HG03457 (cell line): ENCODE results near the gene AMBRA1.

ENCODE experiments used
- ATAC-seq: cut with Tn5 transposase; IDR thresholded peaks from one replicate; pipeline ENCODE4 v1.9.1; 2021; ENCODE audit warnings: moderate number of reproducible peaks; ENCODE audit not compliant: unreplicated experiment

AMBRA1 gene

DNA sequence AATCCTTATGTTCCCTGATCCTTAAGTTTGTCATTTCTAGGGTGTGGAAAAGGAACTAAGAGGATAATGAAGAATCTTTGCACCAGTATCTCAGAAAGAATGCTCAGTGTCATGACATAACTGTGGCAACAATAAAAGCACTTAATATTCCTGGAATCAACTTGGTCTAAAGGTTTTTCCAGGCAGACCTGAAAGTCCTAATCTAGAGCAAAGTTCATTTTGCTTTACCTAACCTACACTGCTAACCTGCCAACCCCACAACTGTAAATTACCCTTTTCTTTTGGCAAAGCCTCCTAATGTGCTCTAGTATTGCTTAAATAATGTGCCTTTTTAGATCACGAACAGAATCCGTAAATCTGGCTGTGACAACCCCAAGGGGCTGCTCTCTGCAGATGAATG lies 82.5 kb downstream of the AMBRA1 start:
- ATAC-seq = no peak

DNA sequence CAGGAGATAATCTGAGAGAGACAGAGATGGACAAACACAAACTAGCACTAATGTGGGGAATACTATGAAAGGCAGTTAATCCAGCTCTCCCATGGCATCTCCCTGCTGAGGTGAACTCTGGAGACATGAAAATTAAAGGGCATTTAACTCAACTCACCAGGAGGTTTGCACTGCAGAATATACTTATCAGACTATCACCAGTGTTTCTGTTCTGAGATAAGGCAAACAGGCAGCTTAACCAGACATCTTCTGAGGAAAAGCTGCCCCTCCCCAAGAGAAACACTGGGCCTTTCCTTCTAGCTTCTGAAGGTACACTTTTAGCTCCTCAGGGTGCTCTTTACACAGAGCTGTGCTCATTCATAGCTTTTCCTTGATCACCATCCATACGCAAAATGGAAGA lies 85.5 kb downstream of the AMBRA1 start:
- no peak for ATAC-seq

GRCh38 chr11:46506483-46506791 lies 87.4 kb downstream of the AMBRA1 start:
- ATAC-seq = no peak

DNA sequence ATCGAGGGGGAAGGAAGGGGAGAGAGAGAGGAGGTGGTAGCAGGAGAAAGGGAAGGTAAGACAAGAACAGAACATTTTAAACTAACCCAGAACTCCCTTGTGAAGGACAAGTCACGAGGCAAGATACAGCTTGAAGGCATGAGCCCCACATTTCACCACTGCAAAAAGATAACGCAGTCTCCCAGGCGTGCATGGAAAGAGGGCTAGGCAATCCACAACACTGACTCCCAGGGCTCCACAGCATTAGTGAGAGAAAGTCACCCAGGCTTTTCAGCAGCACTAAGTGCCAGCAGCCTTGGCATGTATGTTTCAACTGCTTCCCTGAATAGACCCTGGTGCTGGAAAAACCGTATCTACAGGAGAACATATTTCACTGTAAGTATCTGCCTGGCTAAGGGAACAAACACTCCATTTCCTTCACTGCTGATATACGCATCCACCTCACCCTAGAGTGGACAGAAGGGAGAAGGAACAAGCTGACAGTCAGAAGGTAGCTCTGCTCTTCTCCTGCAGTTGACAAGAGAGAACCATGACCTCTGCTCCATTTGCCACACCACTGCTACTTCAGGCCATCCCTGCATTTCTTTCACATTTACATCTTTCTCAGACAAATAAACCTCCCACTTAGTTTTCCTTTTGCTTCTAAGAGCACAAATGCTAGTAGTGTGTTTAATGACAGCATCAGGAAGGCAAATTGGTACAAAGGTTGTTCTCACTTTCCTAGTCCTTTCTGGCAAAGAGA lies 87.9 kb downstream of the AMBRA1 start:
- no peak for ATAC-seq

- no peak for ATAC-seq
These were observed 88.8 kb downstream of the AMBRA1 start for GRCh38 chr11:46504817-46505613.

- ATAC-seq = no peak
These were observed 94.0 kb downstream of the AMBRA1 start for GRCh38 chr11:46499821-46500220.

DNA sequence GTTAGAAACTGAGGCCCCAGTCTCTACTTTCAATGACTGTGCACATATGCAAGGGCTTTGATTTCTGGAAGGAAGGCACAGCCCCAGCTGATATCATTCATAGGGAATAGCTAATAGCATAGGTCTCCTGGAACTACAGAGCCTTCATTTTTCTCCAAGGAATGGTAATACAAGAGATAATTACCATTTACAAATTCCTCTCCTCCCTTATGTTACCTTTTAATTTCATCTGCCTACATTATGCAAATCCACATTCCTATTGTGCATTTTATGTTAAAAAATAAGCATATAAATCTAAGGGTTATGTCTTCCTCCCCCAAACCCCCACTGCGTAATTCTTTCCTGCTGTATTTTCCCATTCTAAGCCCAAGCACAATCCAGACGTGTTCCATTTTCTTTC lies 94.9 kb downstream of the AMBRA1 start:
- ATAC-seq = no peak

DNA sequence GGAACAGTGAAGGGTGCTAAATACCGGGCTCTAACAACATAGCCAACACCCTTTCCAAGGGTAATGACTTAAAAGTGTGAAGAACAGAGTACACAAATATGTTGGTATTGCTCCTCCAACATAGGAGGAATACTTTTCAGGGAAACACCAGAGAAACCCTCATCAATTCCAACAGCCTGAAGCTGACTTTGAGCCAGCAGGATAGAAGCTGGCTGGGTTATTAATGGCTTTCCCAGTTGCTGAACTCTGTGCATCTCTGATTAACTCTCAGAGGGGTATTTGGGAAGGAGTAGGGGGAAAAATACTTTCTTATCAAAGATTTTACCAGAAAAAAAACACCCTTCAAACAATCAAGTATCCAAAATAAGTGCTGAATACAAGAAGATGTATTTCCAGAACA lies 95.6 kb downstream of the AMBRA1 start:
- ATAC-seq = no peak

- no peak for ATAC-seq
These were observed 96.3 kb downstream of the AMBRA1 start for GRCh38 chr11:46497498-46497897.

- no peak for ATAC-seq
These were observed 100.0 kb downstream of the AMBRA1 start for GRCh38 chr11:46493791-46494190.

- ATAC-seq = no peak
These were observed 101.3 kb downstream of the AMBRA1 start for GRCh38 chr11:46492532-46492931.

DNA sequence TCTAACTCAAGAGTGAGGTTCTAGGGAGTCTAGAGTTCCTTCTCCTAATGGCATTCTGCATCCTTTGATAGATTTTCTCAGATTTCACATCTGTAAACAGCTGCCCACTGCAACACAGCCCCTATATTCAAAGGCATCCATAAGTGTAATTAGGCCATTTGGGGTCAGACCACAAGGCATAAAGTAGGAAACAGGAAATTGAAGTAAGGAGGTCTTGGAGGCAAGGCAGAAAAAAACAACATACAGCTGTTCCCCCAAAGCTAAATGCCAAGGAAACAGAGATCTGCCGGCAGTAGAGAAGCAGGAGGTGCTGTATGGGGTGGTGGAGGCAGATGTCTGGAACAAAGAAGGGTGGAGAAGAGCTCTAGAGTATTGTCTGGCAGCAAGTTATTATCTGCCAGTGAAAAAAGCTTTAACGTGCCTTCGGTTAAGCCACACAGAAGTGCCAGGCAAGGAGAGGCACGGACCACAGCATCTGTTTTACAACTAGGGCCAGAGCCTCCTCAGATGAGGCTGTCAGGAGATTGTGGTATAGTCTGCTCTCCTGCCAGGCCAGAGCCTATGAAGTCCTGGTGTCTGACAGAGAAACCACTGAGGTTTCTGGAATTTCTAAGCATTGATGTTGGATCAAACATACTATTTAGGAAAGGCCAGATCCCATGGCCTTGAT lies 102.0 kb downstream of the AMBRA1 start:
- no peak for ATAC-seq

- no peak for ATAC-seq
These were observed 103.2 kb downstream of the AMBRA1 start for GRCh38 chr11:46490666-46491065.

GRCh38 chr11:46489656-46490560 lies 103.9 kb downstream of the AMBRA1 start:
- ATAC-seq = no peak

DNA sequence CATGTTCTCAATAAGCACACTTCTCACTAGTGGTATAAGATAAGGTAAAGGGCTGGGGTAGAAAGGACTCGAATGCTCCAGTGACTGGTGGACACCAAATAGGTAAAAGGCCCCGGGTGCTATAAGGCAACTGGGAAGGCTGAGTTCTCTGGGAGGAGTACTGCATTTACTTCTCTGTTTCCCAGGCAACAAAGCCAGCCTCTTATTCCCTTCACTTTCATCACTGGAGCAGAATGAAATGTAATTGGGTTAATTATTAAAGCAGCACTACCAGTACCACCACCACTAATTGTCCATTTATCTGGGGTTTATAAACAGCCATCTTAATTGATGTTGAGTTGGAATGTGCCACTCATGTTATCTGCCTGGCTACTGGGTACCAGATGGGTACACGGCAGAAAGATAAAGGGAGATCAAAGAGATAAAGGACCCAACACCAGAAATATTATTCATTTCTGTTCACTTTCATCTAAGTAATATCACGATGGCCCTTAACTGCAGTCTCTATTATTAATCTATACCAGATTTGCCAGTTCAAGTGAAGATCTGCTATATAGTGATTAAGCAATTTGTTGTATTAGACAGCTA lies 107.9 kb downstream of the AMBRA1 start:
- ATAC-seq = no peak

GRCh38 chr11:46484101-46484500 lies 109.7 kb downstream of the AMBRA1 start:
- no peak for ATAC-seq

GRCh38 chr11:46480909-46481308 lies 112.9 kb downstream of the AMBRA1 start:
- ATAC-seq = no peak

DNA sequence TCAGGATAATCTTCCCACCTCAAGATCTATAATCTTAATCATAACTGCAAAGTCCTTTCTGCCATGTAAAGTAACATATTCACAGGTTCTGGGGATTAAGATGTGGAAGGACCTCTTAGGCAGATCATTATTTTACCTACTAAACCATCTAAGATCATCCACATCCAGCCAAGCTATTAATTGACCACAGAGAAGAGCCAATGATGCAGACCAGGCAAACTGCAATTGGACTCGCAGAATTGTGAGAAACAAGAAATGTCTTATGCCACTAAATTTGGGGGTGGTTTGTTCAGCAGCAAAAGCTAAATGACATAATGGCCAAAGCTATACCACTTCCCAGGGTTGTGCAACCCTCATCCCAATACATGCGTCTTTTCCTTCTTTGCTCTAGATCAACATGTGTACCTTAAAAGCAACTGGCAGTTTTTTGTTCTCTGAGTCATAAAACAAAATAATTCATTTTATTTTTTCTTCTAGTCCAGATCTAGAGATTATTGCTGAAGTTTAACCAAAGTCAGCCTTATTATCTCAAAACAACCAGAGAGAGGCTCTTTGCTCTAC lies 113.6 kb downstream of the AMBRA1 start:
- no peak for ATAC-seq

- ATAC-seq = no peak
These were observed 114.2 kb downstream of the AMBRA1 start for GRCh38 chr11:46479601-46480000.

GRCh38 chr11:46478196-46478595 lies 115.6 kb downstream of the AMBRA1 start:
- ATAC-seq = no peak
